PC-9 (cell line): ENCODE results near the gene GVQW3. TPM values are rescaled to one million over a fixed set of nuclear protein-coding genes. Genes with fewer than 3 reads are reported as not detected.

Source experiments
- BruUV-seq: library from RNA; stranded (reverse); fragments of 400-500 nt; replicated peaks from 2 replicates; lab custom pipeline; 2021; lab: Mats Ljungman, UMichigan
- CTCF ChIA-PET: fragments of 300-600 bp; sonication (Branson Sonifier 250); formaldehyde crosslinking; loops from one replicate; lab custom pipeline; 2022; ENCODE audit warnings: antibody characterized with exemption; lab: Charles Lee
- POLR2A ChIA-PET: fragments of 300-600 bp; sonication (Branson Sonifier 250); formaldehyde crosslinking; loops from one replicate; lab custom pipeline; 2022; ENCODE audit warnings: antibody characterized with exemption; ENCODE audit not compliant: unreplicated experiment; lab: Charles Lee
- DNase-seq, 2 experiments: peaks; one replicate each; pipeline versions ENCODE4 v3.0.0 to v3.0.0-alpha.2; 2015 to 2022; ENCODE audit warnings: mixed read lengths in 1 of 2
- H2AFZ ChIP-seq: fragments of 200-600 bp; sonication (generic); 2 replicates; pipeline ENCODE4 v1.8.1; 2017; ENCODE audit warnings: antibody characterized with exemption
- H3F3A ChIP-seq: fragments of 200-600 bp; sonication (generic); 2 replicates; pipeline ENCODE4 v1.8.1; 2017; ENCODE audit warnings: antibody characterized with exemption, mild to moderate bottlenecking, low read depth; ENCODE audit not compliant: insufficient read depth
- H3K27ac ChIP-seq: fragments of 200-600 bp; sonication (generic); 2 replicates; pipeline ENCODE4 v1.6.1; 2016; ENCODE audit warnings: mixed run types
- H3K27me3 ChIP-seq: fragments of 200-600 bp; sonication (generic); 2 replicates; pipeline ENCODE4 v1.6.1; 2016; ENCODE audit warnings: low read depth, mixed run types; ENCODE audit not compliant: insufficient read depth
- H3K36me3 ChIP-seq: fragments of 200-600 bp; sonication (generic); 2 replicates; pipeline ENCODE4 v1.6.1; 2016; ENCODE audit warnings: low read depth, mixed run types
- H3K4me1 ChIP-seq: fragments of 200-600 bp; sonication (generic); replicated peaks from 2 replicates; pipeline ENCODE4 v1.6.1; 2016; ENCODE audit warnings: mixed run types; ENCODE audit not compliant: insufficient read depth
- H3K4me2 ChIP-seq: fragments of 200-600 bp; sonication (generic); 2 replicates; pipeline ENCODE4 v1.6.1; 2017; ENCODE audit warnings: mixed run types
- H3K4me3 ChIP-seq: fragments of 200-600 bp; sonication (generic); 2 replicates; pipeline ENCODE4 v1.6.1; 2016; ENCODE audit warnings: mixed run types
- H3K79me2 ChIP-seq: fragments of 200-600 bp; sonication (generic); 2 replicates; pipeline ENCODE4 v1.6.1; 2017; ENCODE audit warnings: low read depth, mixed run types
- H3K9me2 ChIP-seq: fragments of 200-600 bp; sonication (generic); 2 replicates; pipeline ENCODE4 v1.8.1; 2017; ENCODE audit warnings: mild to moderate bottlenecking; ENCODE audit not compliant: insufficient read depth
- H3K9me3 ChIP-seq: fragments of 200-600 bp; sonication (generic); 2 replicates; pipeline ENCODE4 v1.8.1; 2016; ENCODE audit warnings: low read depth; ENCODE audit not compliant: insufficient read depth
- H4K20me1 ChIP-seq: fragments of 200-600 bp; sonication (generic); 2 replicates; pipeline ENCODE4 v1.8.1; 2017; ENCODE audit not compliant: insufficient read depth
- EZH2 ChIP-seq: fragments of 200-600 bp; sonication (generic); IDR thresholded peaks from 2 replicates; pipeline ENCODE4 v1.8.0; 2017; ENCODE audit warnings: antibody characterized with exemption, low read depth
- intact Hi-C: fragments of 100-400 bp; cut with micrococcal nuclease; formaldehyde crosslinking; loops from one replicate; pipeline ENCODE4 v1.10.0; 2022; ENCODE audit not compliant: unreplicated experiment
- total RNA-seq: library from RNA; stranded (reverse); gene quantifications from 2 replicates; pipeline ENCODE4 v1.2.3, GENCODE V29; 2021
- TF ChIP-seq, protein P1 (sequence below): fragments of 200-600 bp; sonication (generic); conservative IDR thresholded peaks from 2 replicates; pipeline ENCODE4 v1.6.1; 2017; ENCODE audit warnings: mixed run types, antibody characterized with exemption, mild to moderate bottlenecking, moderate library complexity

The GVQW3 gene
- total RNA-seq, 1 experiment from 2014 or later = 11.1 TPM

DNA sequence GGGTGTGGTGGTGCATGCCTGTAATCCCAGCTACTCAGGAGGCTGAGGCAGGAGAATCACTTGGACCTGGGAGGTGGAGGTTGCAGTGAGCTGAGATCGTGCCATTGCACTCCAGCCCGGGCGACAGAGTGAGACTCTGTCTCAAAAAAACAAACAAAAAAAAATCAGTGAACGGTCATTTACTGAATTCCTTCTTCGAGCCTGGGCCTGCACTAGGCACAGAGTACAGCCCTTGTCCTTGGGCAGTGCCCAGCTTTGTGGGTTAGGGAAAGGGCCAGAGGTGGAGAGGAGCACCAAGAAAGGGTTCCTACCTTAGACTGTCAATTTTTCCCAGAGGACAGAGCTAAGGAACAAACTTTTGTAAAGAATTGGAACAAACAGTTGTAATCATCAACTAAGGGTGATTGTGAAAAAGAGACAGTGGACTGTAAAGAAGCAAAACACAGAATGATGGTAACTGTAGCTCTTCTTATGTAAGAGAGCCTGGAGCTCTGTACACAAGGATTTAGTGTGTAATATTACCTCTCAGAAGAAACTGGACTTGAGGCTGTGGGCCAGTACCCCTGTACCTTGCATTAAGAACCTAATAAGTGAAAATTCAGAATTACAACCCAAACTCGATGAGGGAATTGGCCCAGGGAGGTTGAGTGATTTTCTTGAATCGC is 10.8 kb downstream of the GVQW3 start:
- Histone ChIP-seq H3K9me3 (no peaks in the 10 kb centered on the region), H3K79me2 (no peaks in the 10 kb centered on the region), H3K36me3 (no peaks in the 10 kb centered on the region), H3K27ac (no peak overlapping the region), H3F3A (no peaks in the 10 kb centered on the region), H3K27me3 (no peaks in the 10 kb centered on the region), H3K4me2 (no peak overlapping the region), H4K20me1 (no peaks in the 10 kb centered on the region), H3K4me3 (no peak overlapping the region), H2AFZ (no peak overlapping the region), H3K9me2 (no peaks in the 10 kb centered on the region), H3K4me1 (no peaks in the 10 kb centered on the region)
- intact Hi-C loops = no loop called here
- ChIA-PET POLR2A (no interaction called here), CTCF (no interaction called here)
- BruUV-seq = no TSS peak
- DNase-seq = no peak
- TF ChIP-seq, protein P1, sequence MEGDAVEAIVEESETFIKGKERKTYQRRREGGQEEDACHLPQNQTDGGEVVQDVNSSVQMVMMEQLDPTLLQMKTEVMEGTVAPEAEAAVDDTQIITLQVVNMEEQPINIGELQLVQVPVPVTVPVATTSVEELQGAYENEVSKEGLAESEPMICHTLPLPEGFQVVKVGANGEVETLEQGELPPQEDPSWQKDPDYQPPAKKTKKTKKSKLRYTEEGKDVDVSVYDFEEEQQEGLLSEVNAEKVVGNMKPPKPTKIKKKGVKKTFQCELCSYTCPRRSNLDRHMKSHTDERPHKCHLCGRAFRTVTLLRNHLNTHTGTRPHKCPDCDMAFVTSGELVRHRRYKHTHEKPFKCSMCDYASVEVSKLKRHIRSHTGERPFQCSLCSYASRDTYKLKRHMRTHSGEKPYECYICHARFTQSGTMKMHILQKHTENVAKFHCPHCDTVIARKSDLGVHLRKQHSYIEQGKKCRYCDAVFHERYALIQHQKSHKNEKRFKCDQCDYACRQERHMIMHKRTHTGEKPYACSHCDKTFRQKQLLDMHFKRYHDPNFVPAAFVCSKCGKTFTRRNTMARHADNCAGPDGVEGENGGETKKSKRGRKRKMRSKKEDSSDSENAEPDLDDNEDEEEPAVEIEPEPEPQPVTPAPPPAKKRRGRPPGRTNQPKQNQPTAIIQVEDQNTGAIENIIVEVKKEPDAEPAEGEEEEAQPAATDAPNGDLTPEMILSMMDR = no peak
- no peak for TF ChIP-seq EZH2

DNA sequence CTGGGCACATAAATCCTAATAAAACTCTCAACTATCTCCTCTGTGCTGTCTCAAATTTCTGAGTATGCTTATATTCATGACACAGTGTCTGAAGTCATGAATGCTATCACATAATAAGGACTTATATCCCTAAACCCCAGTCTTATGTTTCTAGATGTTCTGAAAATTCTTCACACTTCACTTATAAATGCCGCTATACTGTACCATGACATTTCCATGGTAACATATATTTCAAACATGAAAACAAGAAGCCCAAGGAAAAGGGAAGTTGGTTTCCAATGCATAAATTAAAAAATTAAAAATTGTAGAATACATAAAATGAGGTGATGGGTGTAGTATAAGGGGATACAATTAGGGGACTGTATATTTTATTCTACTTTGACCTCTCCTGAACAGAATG is 11.7 kb downstream of the GVQW3 start:
- Histone ChIP-seq H3K79me2 (no peaks in the 10 kb centered on the region), H3K4me1 (no peaks in the 10 kb centered on the region), H3K9me2 (no peaks in the 10 kb centered on the region), H3K27ac (no peak overlapping the region), H2AFZ (no peak overlapping the region), H3K27me3 (no peaks in the 10 kb centered on the region), H3K36me3 (no peaks in the 10 kb centered on the region), H4K20me1 (no peaks in the 10 kb centered on the region), H3K4me2 (no peak overlapping the region), H3K9me3 (no peaks in the 10 kb centered on the region), H3F3A (no peaks in the 10 kb centered on the region), H3K4me3 (no peak overlapping the region)
- ChIA-PET POLR2A (no interaction called here), CTCF (no interaction called here)
- no TSS peak for BruUV-seq
- TF ChIP-seq, protein P1 = no peak
- no peak for TF ChIP-seq EZH2
- no peak for DNase-seq
- intact Hi-C loops = no loop called here

DNA sequence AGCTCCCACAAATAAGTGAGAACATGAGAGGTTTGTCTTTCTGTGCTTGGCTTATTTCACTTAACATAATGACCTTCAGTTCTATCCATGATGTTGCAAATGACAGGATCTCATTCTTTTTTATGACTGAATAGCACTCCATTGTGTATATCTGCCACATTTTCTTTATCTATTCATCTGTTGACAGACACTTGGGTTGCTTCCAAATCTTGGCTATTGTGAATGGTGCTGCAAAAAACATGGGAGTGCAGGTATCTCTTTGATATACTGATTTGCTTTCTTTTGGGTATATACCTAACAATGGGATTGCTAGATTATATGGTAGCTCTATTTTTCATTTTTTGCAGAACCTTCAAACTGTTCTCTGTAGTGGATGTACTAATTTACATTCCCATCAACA is 13.3 kb downstream of the GVQW3 start:
- H3K27me3 ChIP-seq = no peaks in the 10 kb centered on the region

More for the DNA sequence above, 13.3 kb downstream of the GVQW3 start:
- intact Hi-C loops = no loop called here
- no peaks in the 10 kb centered on the region for H3K4me1 ChIP-seq
- no peaks in the 10 kb centered on the region for H3K79me2 ChIP-seq
- CTCF ChIA-PET = no interaction called here
- no peaks in the 10 kb centered on the region for H4K20me1 ChIP-seq
- no peaks in the 10 kb centered on the region for H3K9me3 ChIP-seq
- no peak overlapping the region for H3K4me2 ChIP-seq
- H3K36me3 ChIP-seq = no peaks in the 10 kb centered on the region
- no TSS peak for BruUV-seq
- no peak for DNase-seq
- no peaks in the 10 kb centered on the region for H3F3A ChIP-seq
- H3K4me3 ChIP-seq = no peak overlapping the region
- H3K27ac ChIP-seq = no peak overlapping the region
- TF ChIP-seq, protein P1 = no peak
- no peak for TF ChIP-seq EZH2
- H3K9me2 ChIP-seq = no peaks in the 10 kb centered on the region
- no peak overlapping the region for H2AFZ ChIP-seq
- POLR2A ChIA-PET = no interaction called here
